Measurements from ENCODE around the gene ENPP4. TPM values are rescaled to one million over a fixed set of nuclear protein-coding genes. Genes with fewer than 3 reads are reported as not detected.
A peak's percentile ranks its signal among the peaks of the same experiment; 100 is the strongest.
"Not testable (repeated sequence)": the region's sequence is repeated elsewhere in the genome, so short reads cannot be mapped to it uniquely, and the experiment has no call there.

The ENPP4 gene
- 4.4 TPM for total RNA-seq

DNA sequence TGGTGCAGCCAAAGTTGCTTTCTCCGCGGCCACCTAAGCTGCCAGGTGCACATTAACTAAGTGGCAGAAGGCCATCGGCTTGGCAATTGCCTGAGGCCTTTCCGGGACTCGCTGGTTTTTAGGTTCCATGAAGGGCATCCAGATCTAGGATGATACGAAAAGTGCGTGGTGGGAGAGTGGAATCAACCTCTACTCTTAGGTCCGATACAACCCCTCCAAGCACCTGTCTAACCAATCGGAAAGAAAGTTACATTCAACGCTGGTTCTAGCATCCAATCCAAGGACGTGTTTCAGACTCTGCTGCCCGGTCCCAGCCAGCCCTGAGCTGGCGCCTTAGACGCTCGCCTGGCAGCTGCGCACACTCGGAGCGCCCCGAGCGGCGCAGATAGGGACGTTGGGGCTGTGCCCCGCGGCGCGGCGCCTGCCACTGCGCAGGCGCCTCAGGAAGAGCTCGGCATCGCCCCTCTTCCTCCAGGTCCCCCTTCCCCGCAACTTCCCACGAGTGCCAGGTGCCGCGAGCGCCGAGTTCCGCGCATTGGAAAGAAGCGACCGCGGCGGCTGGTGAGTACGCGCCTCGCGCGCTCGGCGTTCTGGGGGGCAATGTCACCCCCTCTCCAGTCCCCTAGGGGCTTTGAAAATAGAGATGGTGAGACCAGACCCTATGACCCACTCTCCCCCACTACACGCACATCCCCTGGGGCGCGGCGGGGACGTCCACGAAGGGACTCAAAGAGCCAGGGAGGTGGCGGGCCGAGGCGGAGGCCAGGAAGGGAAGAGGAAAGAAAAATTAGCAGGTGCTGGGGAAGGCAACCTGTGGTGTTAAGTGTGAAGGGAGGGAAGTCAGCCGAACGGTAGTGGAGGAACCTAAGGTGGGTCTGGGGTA, at the start of gene ENPP4:
Gene ENPP4 (plus strand): TSS at position 361 of the 883 bp plus-strand sequence. CDS start 9,595 bp downstream, outside the sequence.
- no peaks in the 10 kb centered on the region for H3K36me3 ChIP-seq
- peak in 1 of 2 donors; percentile 90 for DNase-seq (ENCODE audit: extremely low spot score in 2 of 2)
- H3K9me3 ChIP-seq = no peaks in the 10 kb centered on the region
- TF ChIP-seq CTCF (IDR thresholded peaks at IDR 0.05) (no peak), POLR2AphosphoS5 (IDR thresholded peaks at IDR 0.05; ENCODE audit: insufficient read depth in 1 of 2, low read depth in 1 of 2) (peak; percentile 54 to 79), POLR2A (IDR thresholded peaks at IDR 0.05) (peak in 1 of 2 donors; percentile 12)
- peak within 1 kb of the TSS; percentile 63 for H3K27ac ChIP-seq
- no peaks in the 10 kb centered on the region for H3K27me3 ChIP-seq
- peak within 1 kb of the TSS; percentile 51 to 72 for H3K4me3 ChIP-seq
- H3K4me1 ChIP-seq = peaks cover 10% of the 10 kb centered on the region
- intact Hi-C loops (cut with DNase I) = no loop called here

DNA sequence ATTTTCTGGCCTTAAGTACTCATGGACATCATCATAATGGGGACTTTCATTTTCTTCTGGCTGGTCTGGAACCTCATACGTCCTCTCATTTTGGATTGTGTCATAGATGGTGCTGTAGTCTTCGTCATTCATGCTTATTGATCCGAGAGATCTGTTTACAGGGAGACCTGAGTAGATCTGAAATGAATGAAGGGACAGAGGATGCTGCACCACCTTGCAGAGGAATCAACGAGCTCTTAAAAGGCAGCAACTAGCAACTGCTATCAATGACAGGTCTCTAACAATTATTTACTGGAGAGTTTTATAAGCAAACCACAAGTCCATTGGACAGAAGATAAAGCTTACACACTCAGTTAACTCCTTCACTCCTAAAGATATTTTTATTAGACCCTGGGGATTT, 49.7 kb upstream of the ENPP4 start:
- H3K27ac ChIP-seq = no peak overlapping the region
- H3K36me3 ChIP-seq = no peaks in the 10 kb centered on the region
- H3K27me3 ChIP-seq = no peaks in the 10 kb centered on the region
- DNase-seq (ENCODE audit: extremely low spot score in 2 of 2) = no peak
- no peak overlapping the region for H3K4me3 ChIP-seq
- H3K4me1 ChIP-seq = no peaks in the 10 kb centered on the region
- no peak for TF ChIP-seq POLR2AphosphoS5 (IDR thresholded peaks at IDR 0.05; ENCODE audit: insufficient read depth in 1 of 2, low read depth in 1 of 2)
- intact Hi-C loops (cut with DNase I) = no loop called here
- H3K9me3 ChIP-seq = no peaks in the 10 kb centered on the region

GRCh38 chr6:46085688-46086087, 44.1 kb upstream of the ENPP4 start:
- DNase-seq (ENCODE audit: extremely low spot score in 2 of 2); H3K9me3 ChIP-seq; H3K4me1 ChIP-seq; H3K36me3 ChIP-seq; H3K27me3 ChIP-seq; H3K27ac ChIP-seq; intact Hi-C loops (cut with DNase I); H3K4me3 ChIP-seq: not testable (repeated sequence)

GRCh38 chr6:46090115-46091079, 39.4 kb upstream of the ENPP4 start:
- no peaks in the 10 kb centered on the region for H3K9me3 ChIP-seq
- intact Hi-C loops (cut with DNase I) = loop anchor here (10.0 kb wide), 1 partner anchor 134 kb away; no protein-coding TSS in a partner anchor
- peak; percentile 31 to 65 (median 58) for TF ChIP-seq CTCF (IDR thresholded peaks at IDR 0.05)
- no peak for TF ChIP-seq POLR2A (IDR thresholded peaks at IDR 0.05)
- no peak overlapping the region for H3K27ac ChIP-seq
- H3K36me3 ChIP-seq = no peaks in the 10 kb centered on the region
- H3K4me3 ChIP-seq = no peak overlapping the region
- DNase-seq (ENCODE audit: extremely low spot score in 2 of 2) = no peak
- no peaks in the 10 kb centered on the region for H3K4me1 ChIP-seq
- H3K27me3 ChIP-seq = no peaks in the 10 kb centered on the region

DNA sequence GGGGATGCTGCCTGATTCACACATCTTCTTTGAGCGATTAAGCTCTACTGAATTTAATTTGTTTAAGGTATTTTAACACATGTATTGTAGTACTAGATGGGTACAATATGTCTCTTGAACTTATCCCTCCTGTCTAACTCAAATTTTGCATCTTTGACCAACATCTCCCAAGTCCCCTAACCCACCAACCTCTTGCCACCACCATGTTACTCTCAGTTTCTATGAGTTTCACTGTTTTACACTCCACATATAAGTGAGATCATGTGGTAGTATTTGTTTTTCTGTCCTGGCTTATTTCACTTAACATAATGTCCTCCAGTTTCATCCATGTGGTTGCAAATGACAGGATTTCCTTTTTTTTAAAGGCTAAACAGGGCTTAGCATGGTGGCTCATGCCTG, 38.7 kb upstream of the ENPP4 start:
- TF ChIP-seq POLR2AphosphoS5 (IDR thresholded peaks at IDR 0.05; ENCODE audit: insufficient read depth in 1 of 2, low read depth in 1 of 2) (no peak), CTCF (IDR thresholded peaks at IDR 0.05) (no peak), POLR2A (IDR thresholded peaks at IDR 0.05) (no peak)
- intact Hi-C loops (cut with DNase I) = loop anchor here (10.0 kb wide), 1 partner anchor 134 kb away; no protein-coding TSS in a partner anchor
- no peaks in the 10 kb centered on the region for H3K36me3 ChIP-seq
- DNase-seq (ENCODE audit: extremely low spot score in 2 of 2) = no peak
- H3K4me1 ChIP-seq = no peaks in the 10 kb centered on the region
- H3K9me3 ChIP-seq = no peaks in the 10 kb centered on the region
- no peaks in the 10 kb centered on the region for H3K27me3 ChIP-seq
- no peak overlapping the region for H3K4me3 ChIP-seq
- no peak overlapping the region for H3K27ac ChIP-seq
